K562 (cell line): ENCODE data around the gene RASSF1. TPM values are rescaled to one million over a fixed set of nuclear protein-coding genes. Genes with fewer than 3 reads are reported as not detected.

Experiments
- CREM ChIP-seq: IDR thresholded peaks from 2 replicates; pipeline ENCODE4 v1.6.1; 2014; ENCODE audit warnings: antibody characterized with exemption, low read depth
- CTCF ChIP-seq, 3 experiments: IDR thresholded peaks in 2 of 3; conservative IDR thresholded peaks in 1 of 3; 2 replicates each; pipeline ENCODE4 v1.5.1; 2011 to 2012; ENCODE audit warnings: low read length in 3 of 3, mild to moderate bottlenecking in 3 of 3, control low read depth in 2 of 3, improper control_type of control experiment in 1 of 3, inconsistent platforms in 1 of 3, low read depth in 1 of 3, mixed read lengths in 1 of 3, moderate library complexity in 1 of 3; ENCODE audit not compliant: insufficient read depth in 2 of 3
- DEAF1 ChIP-seq: fragments of 450-650 bp; formaldehyde crosslinking; IDR thresholded peaks from 2 replicates; pipeline ENCODE4 v1.4.0; 2020; ENCODE audit warnings: mild to moderate bottlenecking, moderate library complexity
- E2F6 ChIP-seq, 2 experiments: IDR thresholded peaks; 2 replicates each; pipeline ENCODE4 v1.6.1; 2011; ENCODE audit warnings: borderline replicate concordance in 1 of 2, control low read depth in 1 of 2, low read depth in 1 of 2, low read length in 1 of 2, mild to moderate bottlenecking in 1 of 2, mixed read lengths in 1 of 2, moderate library complexity in 1 of 2; ENCODE audit not compliant: insufficient read depth in 1 of 2, insufficient read length in 1 of 2, poor library complexity in 1 of 2, severe bottlenecking in 1 of 2; ENCODE audit errors: extremely low read depth in 1 of 2
- MLLT1 ChIP-seq, 2 experiments: fragments of 450-650 bp; IDR thresholded peaks; 2 replicates each; pipeline ENCODE4 v1.6.1; 2016
- POLR2AphosphoS5 ChIP-seq: IDR thresholded peaks from 2 replicates; pipeline ENCODE4 v1.6.1; 2011; ENCODE audit warnings: mild to moderate bottlenecking, low read depth, low read length, moderate library complexity; ENCODE audit not compliant: control insufficient read depth, insufficient read depth
- REST ChIP-seq, 2 experiments: fragments of 450-650 bp; formaldehyde crosslinking in 1 of 2; IDR thresholded peaks; 2 replicates each; pipeline versions ENCODE4 v1.4.0 to v1.6.1; 2014 to 2020; ENCODE audit warnings: mild to moderate bottlenecking in 2 of 2, borderline replicate concordance in 1 of 2, low read depth in 1 of 2
- TGIF2 ChIP-seq: sonication (generic); formaldehyde crosslinking; IDR thresholded peaks from 2 replicates; pipeline ENCODE4 v1.8.1; 2022; ENCODE audit warnings: mild to moderate bottlenecking, missing genetic modification reagents, moderate library complexity
- ZBTB9 ChIP-seq: fragments of 450-650 bp; formaldehyde crosslinking; IDR thresholded peaks from 2 replicates; pipeline ENCODE4 v1.4.0; 2020; ENCODE audit warnings: mild to moderate bottlenecking, moderate library complexity
- ZSCAN29 ChIP-seq: fragments of 450-650 bp; IDR thresholded peaks from 2 replicates; pipeline ENCODE4 v1.6.1; 2017
- polyA plus RNA-seq, 8 experiments: library from polyadenylated mRNA; depleted of rRNA in 4 of 8; stranded (reverse) in 5 of 8; unstranded in 3 of 8; fragments of >200 nt; fragmentation: Nextera tagmentation in 2 of 8; fragmentation: Illumina TruSeq in 1 of 8; extraction: Ambion mirVana in 2 of 8; extraction: Trizol in 1 of 8; gene quantifications; 2 replicates each; pipeline versions ENCODE4 v1.2.1 to v1.2.3, GENCODE V29; 2011 to 2014; ENCODE audit warnings: inconsistent platforms in 1 of 8, missing spikeins in 1 of 8
- total RNA-seq, 7 experiments: library from RNA; depleted of rRNA in 6 of 7; stranded (reverse); fragments of >200 nt in 6 of 7; fragmentation: Illumina TruSeq in 2 of 7; extraction: Trizol in 2 of 7; gene quantifications; 2 replicates each; pipeline versions ENCODE4 v1.2.1 to v1.2.3, GENCODE V29; 2011 to 2021; ENCODE audit warnings: low replicate concordance in 1 of 7

The RASSF1 gene
- total and polyA plus RNA-seq, 9 of the 15 experiments (the other 6 are each of a cell fraction or from before 2014, with no cell fraction given) = 3.6 to 57.1 (median 24.6) TPM

- TF ChIP-seq DEAF1 (peak; percentile 59), CREM (no peak), TGIF2 (CRISPR knock-in tag) (no peak), ZBTB9 (no peak), CTCF (IDR thresholded peaks at IDR 0.05 in 2 of 3, conservative IDR thresholded peaks at IDR 0.05 in 1 of 3; ENCODE audit: insufficient read depth in 2 of 3, low read depth in 1 of 3, low read length in 3 of 3) (peak; percentile 46 to 72 (median 55)), E2F6 (IDR thresholded peaks at IDR 0.05; ENCODE audit: borderline replicate concordance in 1 of 2, extremely low read depth in 1 of 2, insufficient read depth in 1 of 2, insufficient read length in 1 of 2, low read depth in 1 of 2, low read length in 1 of 2, poor library complexity in 1 of 2, severe bottlenecking in 1 of 2) (peak in 1 of 2 experiments; percentile 56), REST (IDR thresholded peaks at IDR 0.05; ENCODE audit: borderline replicate concordance) (peak; percentile 54; the same call in 1 of the 2 replicates), REST (CRISPR knock-in tag; IDR thresholded peaks at IDR 0.05; ENCODE audit: low read depth) (no peak), MLLT1 (IDR thresholded peaks at IDR 0.05) (no peak), POLR2AphosphoS5 (no peak), ZSCAN29 (peak; percentile 69; the same call in 1 of the 2 replicates)
These were observed 30.0 kb upstream of the RASSF1 start (continued) for GRCh38 chr3:50370594-50370993.
